NCI-H2081 treated with DMSO at 0.1 percent for 48 hours (cell line): ENCODE measurements around the gene C6orf89.
"Not testable (repeated sequence)": the region's sequence is repeated elsewhere in the genome, so short reads cannot be mapped to it uniquely, and the experiment has no call there.

Experiments used
- DNase-seq: peaks from one replicate; lab custom pipeline; 2025; lab: John Stamatoyannopoulos, UW

The C6orf89 gene

GRCh38 chr6:36947570-36948351, 62.0 kb downstream of the C6orf89 start:
- no peak for DNase-seq

- not testable (repeated sequence) for DNase-seq
Measured at GRCh38 chr6:36949076-36949475, 63.3 kb downstream of the C6orf89 start.

- DNase-seq: no peak
Measured at GRCh38 chr6:36949636-36950035, 63.9 kb downstream of the C6orf89 start.

- no peak for DNase-seq
Measured at GRCh38 chr6:36953931-36954261, 68.1 kb downstream of the C6orf89 start.

DNA sequence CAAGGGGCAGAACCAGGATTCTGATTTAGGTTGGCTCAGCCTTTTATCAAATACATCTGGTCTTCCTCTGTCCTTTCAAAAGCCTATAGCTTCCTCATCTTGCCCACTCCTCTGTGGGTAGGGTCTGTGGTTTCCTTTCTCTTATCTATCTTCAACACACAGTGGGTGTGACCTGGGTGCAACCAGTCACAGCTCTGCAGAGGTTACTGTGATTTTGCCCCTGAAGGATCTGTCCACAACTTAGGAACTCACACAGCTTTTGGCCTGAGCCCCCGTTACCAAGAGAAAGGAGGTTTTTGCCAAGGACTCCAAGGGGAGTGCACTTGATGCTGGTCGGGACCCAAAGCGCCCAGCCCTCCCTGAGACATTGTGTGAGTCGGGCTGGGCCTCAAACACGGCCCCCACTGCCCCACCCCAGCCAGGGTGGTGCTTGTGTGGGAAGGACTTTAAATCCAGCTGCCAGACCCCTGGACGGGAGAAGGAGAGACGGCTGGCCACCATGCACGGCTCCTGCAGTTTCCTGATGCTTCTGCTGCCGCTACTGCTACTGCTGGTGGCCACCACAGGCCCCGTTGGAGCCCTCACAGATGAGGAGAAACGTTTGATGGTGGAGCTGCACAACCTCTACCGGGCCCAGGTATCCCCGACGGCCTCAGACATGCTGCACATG, 68.6 kb downstream of the C6orf89 start, which contains the start of gene PI16:
Gene PI16 (plus strand): TSS at position 477 of the 670 bp plus-strand sequence. CDS start 23 bp downstream, at position 500.
- no peak for DNase-seq

GRCh38 chr6:36955136-36955535, 69.4 kb downstream of the C6orf89 start:
- no peak for DNase-seq

DNA sequence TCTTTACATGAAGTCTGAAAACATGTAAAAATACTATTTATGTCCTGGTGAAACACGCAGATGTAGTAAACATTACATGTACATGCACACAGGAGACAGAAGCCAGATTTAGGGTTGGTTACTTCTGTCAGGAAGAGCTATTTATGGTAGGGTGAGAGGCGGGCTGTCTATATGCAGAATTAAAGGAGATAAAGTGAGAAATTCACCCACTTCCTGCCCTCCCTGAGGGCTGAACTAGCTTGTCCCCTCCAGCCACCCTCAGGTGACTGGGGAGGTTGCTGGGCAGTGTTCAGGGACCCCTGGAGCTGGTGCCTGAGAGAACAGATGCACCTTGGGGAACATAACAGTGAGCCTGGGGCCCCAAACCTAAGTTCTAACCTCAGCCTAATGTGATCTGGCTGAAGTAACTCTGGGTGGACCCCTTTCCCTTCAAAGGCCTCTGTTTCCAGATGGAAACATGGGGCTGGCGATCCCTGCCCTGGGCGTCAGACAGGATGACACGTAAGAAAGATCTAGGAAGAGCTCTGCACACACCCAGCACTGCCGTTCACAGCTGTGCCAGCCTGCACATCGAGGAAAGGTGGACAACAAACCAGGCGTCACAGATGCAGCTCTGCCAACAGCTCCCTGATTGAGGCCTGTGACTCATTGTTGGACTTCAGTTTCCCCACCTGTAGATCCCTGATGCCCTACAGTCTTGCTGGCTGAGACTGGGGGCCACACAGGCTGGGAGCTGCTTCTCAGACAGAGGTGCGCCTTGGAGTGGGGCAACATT, 70.1 kb downstream of the C6orf89 start:
- no peak for DNase-seq

GRCh38 chr6:36956446-36956820, 70.7 kb downstream of the C6orf89 start:
- DNase-seq: no peak

GRCh38 chr6:36957773-36958271, 72.1 kb downstream of the C6orf89 start:
- DNase-seq: no peak

GRCh38 chr6:36958775-36959554, 73.2 kb downstream of the C6orf89 start:
- no peak for DNase-seq

DNA sequence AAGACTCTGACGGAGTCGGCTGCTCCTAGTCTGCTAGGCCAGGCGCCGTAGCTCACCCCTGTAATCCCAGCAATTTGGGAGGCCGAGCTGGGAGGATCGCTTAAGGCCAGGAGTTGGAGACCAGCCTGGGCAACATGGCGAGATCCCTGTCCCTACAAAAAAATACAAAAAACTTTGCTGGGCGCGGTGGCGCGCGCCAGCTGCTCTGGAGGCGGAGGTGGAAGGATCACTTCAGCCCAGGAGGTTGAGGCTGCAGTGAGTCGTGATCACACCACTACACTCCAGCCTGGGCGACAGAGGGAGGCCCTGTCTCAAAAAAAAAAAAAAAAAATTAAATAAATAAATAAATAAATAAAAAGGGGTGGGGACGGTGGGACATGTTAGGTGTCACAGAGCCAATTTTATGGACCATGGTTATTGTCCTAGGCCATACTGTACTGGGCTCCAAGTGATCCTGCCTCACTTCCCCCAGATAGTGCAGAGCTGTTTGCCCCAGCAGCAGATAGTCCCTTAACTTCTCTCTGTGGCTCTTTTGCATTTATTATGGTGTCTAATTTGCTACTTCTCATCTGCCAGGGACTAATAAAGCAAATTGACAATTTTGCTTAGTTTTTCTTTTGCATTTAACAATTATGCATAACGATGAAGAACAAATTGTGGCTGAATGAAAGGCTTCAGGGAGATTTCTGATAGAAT, 74.0 kb downstream of the C6orf89 start:
- DNase-seq: no peak

GRCh38 chr6:36961441-36962435, 76.0 kb downstream of the C6orf89 start:
- DNase-seq: no peak

DNA sequence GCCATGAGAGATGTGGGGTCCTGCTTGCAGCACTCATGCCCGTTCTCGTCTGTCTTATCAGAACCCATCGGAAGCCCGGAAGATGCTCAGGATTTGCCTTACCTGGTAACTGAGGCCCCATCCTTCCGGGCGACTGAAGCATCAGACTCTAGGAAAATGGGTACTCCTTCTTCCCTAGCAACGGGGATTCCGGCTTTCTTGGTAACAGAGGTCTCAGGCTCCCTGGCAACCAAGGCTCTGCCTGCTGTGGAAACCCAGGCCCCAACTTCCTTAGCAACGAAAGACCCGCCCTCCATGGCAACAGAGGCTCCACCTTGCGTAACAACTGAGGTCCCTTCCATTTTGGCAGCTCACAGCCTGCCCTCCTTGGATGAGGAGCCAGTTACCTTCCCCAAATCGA, 77.1 kb downstream of the C6orf89 start:
- DNase-seq: no peak

DNA sequence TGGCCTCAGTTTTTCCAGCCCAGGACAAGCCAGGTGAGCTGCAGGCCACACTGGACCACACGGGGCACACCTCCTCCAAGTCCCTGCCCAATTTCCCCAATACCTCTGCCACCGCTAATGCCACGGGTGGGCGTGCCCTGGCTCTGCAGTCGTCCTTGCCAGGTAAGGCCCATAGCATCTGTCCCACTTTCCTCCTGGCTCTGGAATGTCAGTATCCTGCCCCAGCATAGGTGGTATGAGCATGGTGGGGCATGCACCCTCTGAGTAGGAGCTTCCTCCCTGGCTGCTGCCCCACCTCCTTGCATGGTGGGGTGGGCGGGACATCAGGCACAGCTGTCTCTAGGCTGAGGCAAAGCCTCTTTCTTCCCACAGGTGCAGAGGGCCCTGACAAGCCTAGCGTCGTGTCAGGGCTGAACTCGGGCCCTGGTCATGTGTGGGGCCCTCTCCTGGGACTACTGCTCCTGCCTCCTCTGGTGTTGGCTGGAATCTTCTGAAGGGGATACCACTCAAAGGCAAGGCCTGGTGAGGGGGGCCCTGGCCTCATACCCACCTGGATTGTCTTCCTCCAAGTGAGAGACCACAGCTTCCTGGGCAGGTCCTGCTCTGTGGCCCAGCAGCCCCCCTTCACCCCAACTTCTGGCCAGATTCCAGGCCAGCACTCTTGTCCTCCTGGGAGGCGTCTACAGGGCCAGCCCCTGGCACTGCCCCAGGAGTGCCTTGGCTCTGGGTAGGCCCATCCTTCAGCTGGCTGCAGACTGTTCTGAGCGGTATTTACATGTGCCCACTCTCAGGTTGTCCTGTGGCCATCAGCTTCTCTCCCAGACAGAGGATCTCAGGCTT, 77.9 kb downstream of the C6orf89 start:
- DNase-seq: no peak

GRCh38 chr6:36964349-36964748, 78.6 kb downstream of the C6orf89 start:
- no peak for DNase-seq

DNA sequence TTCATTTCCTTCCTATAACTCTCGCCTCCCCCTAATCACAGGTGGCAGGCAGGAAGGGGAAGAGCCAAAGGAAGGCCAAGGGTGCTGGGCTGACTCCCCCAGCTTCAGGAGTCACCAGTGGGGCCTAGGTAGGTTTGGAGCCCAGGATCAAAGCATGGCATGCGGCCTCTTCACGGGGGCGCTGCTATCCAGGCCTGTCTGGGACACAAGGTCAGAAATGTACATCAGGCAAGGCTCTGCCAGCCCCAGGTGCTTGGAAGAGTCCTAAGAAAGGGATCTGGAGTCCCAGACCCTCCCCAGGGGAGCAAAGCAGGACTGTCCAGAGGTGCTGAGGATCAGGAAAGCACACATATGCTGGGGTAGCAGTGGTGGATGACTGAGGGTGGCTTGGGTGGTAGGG, 79.2 kb downstream of the C6orf89 start:
- no peak for DNase-seq

- DNase-seq: no peak
Measured at GRCh38 chr6:36967301-36967700, 81.5 kb downstream of the C6orf89 start.

DNA sequence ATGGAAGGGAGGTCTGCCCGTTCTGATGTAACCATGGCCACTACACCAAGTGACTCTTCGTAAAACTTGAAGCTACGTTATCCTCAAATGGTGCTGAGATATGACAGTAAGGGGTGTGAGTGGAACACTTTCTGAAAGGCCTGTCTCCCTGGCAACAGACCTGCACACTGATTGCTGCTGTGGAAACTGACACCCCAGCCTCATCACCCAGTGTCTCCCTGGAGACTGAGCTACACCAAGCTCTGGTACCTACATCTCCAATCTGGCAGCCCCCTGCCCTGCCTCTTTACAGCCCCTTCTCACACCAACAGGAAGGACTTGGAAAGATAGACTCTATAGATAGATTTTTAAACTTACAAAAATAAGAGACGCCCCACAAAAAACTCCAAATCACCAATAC, 82.0 kb downstream of the C6orf89 start:
- DNase-seq: no peak
